ENCODE measurements around the gene GATD1.

Gene GATD1

DNA sequence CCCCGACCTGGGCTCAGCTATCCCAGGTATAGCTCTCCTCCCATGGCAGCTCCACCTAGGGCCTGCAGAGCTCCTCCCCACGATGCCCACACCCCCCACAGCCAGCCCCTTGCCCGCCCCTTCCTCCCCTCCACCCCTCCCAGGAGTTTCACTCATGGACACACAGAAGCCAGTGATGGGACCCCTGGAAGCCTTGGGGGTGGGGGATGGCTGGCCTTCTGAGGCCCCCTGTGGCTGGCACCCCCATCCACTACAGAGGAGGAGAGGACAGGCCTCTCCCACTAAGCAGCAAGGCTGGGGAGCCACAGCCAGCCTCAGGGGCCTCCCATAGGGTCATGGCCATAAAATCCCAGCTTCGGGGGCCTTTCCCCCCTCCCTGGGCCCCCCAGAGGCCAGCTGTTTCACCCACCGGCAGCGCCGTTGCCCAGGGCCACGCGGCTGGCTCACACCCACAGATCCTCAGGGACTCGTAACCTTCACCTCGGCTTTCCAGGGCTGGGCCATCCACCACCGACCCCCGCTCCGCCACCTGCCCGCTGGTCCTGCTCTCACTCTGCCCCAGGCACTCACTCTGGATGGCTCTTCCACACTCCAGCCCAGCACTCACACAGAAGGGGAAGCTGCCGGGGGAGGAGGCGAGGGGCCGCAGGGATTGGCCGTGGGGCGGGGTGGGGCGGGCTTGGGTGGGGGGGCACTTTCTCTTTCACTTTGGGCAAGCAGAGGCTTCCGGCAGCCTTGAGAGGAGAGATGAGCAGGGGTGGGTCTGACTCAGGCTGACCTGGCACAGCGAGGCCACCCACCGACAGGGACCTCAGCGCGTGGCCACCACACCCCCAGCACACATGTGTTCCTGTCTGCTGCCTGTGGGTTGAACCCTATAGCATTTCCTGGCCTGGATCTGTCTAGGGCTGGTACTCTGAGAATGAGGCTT lies 18.6 kb upstream of the GATD1 start:
- peak; percentile 93 for DNase-seq

- DNase-seq = no peak
Observed at GRCh38 chr11:794766-795633, 17.7 kb upstream of the GATD1 start.

DNA sequence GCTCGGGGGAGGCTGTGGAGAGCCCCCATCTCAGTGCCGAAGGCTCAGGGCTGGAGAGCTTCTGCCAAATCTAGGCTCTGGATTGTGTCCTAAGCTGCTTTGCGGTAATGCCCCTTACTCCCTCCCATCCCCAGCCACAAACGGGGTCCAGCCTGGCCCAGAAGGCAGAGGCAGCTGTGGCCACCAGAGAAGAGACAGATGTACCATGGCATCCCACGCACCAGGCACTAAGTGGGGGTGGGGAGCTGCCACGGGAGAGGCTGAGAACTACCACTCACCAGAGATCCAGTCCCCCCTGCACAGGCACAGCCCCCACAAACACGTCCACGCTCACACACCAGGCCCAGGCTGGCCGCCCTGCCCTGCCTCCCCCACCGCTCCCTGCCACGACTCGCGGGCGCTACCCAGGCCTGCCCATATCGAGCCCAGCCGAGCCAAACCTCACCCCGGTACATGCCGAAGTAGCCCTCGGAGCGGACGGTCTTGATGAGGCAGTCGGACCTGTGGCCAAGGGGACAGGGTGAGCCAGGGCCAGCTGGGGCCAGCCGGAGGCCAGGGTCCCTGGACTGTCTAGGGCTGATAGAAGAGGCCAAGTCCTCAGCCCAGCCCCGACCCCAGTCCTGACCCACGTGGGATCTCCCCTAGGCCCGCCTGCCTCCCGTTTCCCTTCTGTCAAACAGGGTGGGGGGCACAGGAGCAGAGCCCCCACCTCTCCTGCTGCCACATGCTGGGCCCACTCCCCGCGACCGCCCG lies 16.9 kb upstream of the GATD1 start:
- DNase-seq = no peak

- no peak for DNase-seq
Observed at GRCh38 chr11:793556-793955, 16.3 kb upstream of the GATD1 start.

- no peak for DNase-seq
Observed at GRCh38 chr11:792873-793272, 15.6 kb upstream of the GATD1 start.

GRCh38 chr11:792535-792821 lies 15.2 kb upstream of the GATD1 start:
- no peak for DNase-seq

- DNase-seq = no peak
Observed at GRCh38 chr11:791658-792534, 14.6 kb upstream of the GATD1 start.

DNA sequence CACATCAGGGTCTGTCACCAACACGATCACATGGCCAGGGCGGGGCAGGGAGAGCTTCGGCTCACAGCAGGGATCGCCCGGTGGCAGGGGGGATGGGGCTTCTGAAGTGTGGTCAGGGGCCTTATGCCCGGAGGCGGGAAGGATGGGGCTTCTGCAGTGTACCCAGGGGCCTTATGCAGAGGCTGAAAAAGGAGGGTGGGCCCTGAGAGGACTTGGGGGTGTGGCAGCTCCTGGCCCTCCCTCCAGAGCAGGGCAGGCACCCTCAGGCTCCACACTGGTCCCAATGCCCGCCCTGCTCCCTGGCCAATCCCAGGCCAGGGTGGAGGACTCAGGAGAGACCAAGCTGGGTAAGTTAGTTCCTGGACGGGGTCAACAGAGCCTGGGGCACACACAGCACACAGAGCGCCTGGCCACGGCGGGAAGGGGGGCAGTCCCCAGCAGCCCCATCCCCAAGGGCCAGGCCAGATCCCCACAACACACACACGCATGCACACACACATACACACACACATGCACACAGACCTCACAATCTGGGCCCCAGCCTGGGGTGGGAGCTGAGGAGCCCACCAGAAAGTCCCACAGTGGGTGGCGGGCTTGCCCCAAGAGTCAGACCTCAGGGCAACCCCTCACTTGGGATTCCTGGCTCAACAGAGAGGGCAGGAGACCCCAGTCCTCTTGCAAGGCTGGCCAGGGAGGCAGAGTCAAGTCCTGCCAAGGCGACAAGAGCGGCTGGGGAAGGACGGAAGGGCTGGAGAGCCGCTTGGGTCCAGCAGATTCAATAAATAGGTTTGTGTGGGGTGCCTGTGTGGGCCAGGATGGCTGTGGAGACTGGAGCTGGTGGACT lies 13.7 kb upstream of the GATD1 start:
- DNase-seq = peak; percentile 26

GRCh38 chr11:789943-790342 lies 12.7 kb upstream of the GATD1 start, which contains the start of gene CEND1:
CEND1 (minus strand) TSS chr11:790090; CDS start chr11:788576, 1,514 bp downstream.
- peak; percentile 49 for DNase-seq

DNA sequence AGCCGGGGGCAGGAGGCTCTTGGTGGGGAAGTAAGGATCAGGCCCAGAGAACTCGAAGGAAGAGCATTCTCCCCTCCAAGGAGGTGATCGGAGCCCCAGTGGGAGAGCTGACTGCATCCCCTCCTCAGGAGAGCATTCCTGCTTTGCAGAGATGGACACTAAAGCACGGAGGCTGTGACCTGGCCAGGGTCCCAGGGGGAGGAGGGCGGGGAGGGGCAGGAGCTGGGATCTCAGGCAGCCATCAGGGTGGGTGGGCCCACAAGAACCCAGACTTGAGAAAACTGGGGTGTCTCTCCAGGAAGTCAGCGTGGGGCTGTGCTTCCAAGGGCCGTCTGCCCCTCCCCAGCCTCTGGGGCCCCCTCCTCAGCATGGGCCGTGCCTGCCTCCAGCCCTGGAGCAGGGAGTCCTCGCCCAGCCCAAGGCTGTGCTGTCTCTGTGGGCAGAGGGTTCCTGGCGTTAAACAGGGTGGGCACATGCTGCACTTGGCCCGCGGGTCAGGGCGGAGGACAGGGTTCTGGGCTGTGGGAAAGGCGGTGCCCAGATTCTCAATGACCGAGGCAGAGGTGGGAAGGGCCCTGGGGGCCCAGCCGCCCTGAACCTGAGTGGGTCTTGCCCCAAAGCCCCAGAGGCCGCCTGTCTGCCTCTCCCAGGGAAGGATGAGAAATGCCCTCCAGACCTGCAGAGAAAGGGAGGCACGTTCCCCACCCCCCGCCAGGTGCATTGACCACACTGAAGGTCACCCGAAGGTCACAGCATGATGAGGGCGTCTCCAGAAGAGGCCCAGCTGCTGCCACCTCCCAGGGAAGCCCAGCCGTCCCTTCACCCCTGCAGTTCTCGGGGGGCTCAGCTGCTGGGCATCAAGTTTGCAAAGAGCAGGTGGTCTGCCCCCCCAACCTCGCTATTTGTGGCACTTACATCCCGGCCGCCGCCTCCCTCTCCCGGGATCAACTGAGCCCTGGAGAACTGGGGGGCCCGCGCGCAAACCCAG lies 12.0 kb upstream of the GATD1 start:
- no peak for DNase-seq

- no peak for DNase-seq
Observed at GRCh38 chr11:788009-788640, 10.8 kb upstream of the GATD1 start.

- no peak for DNase-seq
Observed at GRCh38 chr11:787084-787675, 9.9 kb upstream of the GATD1 start.

- DNase-seq = no peak
Observed at GRCh38 chr11:786235-787083, 9.2 kb upstream of the GATD1 start.

DNA sequence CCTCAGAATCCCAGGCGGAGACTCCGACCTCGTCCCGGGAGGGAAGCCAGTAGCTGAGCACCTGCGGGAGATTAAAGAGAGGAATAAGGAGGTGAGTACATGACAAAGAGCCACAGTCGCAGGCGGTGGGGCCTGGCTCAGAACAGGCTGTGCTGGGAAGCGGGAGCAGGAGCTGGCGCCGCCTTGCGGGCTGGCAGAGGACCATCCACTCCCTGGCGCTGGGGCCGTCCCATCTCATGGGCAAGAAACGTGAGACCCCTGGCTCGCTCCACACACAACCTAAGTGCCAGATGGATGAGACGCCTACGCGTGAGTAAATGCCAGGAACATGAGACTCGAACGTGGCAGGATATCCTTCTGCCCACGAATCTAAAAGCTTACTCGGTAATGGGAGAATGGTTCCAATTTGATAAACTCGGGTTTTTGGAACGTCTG lies 6.3 kb upstream of the GATD1 start:
- DNase-seq = peak; percentile 82

DNA sequence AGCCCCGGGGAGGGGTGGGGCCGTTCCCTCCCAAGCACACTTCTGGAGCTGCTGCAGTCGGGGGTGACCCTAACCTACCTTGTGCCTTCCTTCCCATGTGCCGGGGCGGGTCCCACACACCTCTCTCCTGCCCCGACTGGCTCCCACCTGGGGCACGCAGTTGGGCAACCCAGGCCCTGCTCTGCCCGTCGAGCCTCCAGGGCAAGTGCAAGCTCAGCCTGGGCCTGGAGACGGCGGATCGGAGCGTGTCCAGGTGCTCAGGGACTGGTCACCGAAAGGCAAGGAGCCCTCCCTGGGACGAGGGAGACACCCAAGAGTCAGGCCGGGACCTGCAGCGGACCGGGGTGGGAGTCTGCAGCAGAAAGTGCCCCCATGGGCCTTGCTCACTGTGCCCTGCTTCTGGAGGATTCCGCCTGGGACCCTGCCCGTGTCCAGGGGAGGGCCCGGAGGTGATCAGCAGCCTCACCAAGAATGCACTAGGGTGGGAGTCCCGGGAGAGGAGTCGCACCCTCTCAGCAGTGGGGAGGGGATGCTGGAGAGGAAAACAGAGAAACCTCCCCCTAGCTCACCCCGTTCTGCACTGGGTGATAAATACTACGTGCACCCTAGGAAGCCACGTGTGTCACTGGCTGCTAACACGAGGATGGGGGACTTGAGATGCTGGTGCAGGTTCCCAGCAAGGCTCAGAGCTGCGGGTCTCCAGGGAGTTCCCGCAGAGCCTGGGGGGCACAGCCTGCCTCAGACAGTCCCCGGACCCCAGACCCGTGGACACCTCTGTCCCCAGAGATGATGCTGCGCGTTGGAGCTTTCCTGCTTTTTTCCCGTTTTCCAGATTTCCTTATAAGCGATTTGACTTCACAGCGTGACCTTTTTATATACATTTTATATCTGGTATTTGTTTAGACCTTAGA lies 5.2 kb upstream of the GATD1 start:
- DNase-seq = no peak

DNA sequence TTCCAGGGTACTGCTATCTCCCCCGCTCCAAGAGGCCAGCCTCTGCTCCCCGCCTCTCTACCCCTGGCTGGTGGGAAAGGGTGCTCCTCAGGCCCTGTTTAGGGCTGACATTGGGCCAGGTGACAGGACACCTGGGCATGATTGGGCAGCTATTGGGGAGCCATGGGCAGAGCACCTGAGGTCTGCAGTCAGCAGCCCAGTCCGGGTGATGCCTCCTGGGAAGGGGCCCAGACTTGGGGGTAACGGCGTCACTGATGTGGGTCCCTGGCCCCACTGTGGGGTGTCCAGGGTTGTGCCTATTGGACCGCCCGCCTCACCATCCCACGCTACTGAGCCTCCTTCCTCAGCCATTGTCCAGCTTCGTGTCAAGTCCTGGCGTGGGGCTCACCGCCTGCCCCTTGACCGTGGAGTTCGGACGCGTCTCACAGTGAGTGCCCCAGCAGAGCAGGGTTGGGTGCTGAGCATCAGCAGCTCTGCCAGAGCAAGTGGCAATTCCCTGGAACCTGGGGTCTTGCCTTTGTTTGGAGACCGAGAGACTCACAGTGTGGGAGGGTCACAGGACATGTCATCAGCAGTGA lies 2.8 kb upstream of the GATD1 start:
- no peak for DNase-seq

Measured in fibroblast of skin of back (primary cell).